ENCODE data around the gene TRIM2. TPM values are rescaled to one million over a fixed set of nuclear protein-coding genes. Genes with fewer than 3 reads are reported as not detected.

TRIM2 gene
- total RNA-seq, 2 donors from 2014 or later: 31.3 to 42.0 TPM

GRCh38 chr4:153241295-153241694 lies 37.1 kb downstream of the TRIM2 start:
- WGBS, 2 donors: 84 to 88% methylated on average over 8 of the region's 8 CpGs
- Histone ChIP-seq H3K36me3 (replicated peaks in 1 of 2; ENCODE audit: insufficient read depth in 1 of 2, low read depth in 2 of 2) (no peaks in the 10 kb centered on the region), H3K27me3 (no peaks in the 10 kb centered on the region), H3K4me1 (peaks cover 46% of the 10 kb centered on the region), H3K9me3 (no peaks in the 10 kb centered on the region), H3K27ac (peak overlapping the region in 1 of 4 donors; percentile 58), H3K4me3 (no peak overlapping the region)
- ATAC-seq: no peak
- TF ChIP-seq POLR2A (IDR thresholded peaks at IDR 0.05): no peak
- no peak for TF ChIP-seq CTCF (IDR thresholded peaks at IDR 0.05)
- no peak for DNase-seq
- intact Hi-C loops (cut with DNase I): no loop called here

- WGBS, 2 donors: 19 to 21% methylated on average over 13 of the region's 13 CpGs
- H3K27me3 ChIP-seq: no peaks in the 10 kb centered on the region
- DNase-seq (peak in 1 of 4 donors; percentile 27), ATAC-seq (peak; percentile 52)
- H3K4me3 ChIP-seq: no peak overlapping the region
- H3K4me1 ChIP-seq: peaks cover 46% of the 10 kb centered on the region
- H3K9me3 ChIP-seq: no peaks in the 10 kb centered on the region
- no peak for TF ChIP-seq POLR2A (IDR thresholded peaks at IDR 0.05)
- TF ChIP-seq CTCF (IDR thresholded peaks at IDR 0.05): peak in 1 of 7 experiments; percentile 16
- intact Hi-C loops (cut with DNase I): no loop called here
- peak overlapping the region in 3 of 4 donors; percentile 12 to 58 (median 42) for H3K27ac ChIP-seq
- no peaks in the 10 kb centered on the region for H3K36me3 ChIP-seq (replicated peaks in 1 of 2; ENCODE audit: insufficient read depth in 1 of 2, low read depth in 2 of 2)
Measured at GRCh38 chr4:153241970-153242838, 38.0 kb downstream of the TRIM2 start.

GRCh38 chr4:153242839-153243324 lies 38.6 kb downstream of the TRIM2 start:
- DNase-seq (no peak), ATAC-seq (no peak)
- Histone ChIP-seq H3K4me3 (no peak overlapping the region), H3K36me3 (replicated peaks in 1 of 2; ENCODE audit: insufficient read depth in 1 of 2, low read depth in 2 of 2) (no peaks in the 10 kb centered on the region), H3K4me1 (peaks cover 46% of the 10 kb centered on the region), H3K27ac (peak overlapping the region in 3 of 4 donors; percentile 12 to 58 (median 36)), H3K27me3 (no peaks in the 10 kb centered on the region), H3K9me3 (no peaks in the 10 kb centered on the region)
- 45 to 71% methylated on average over 2 to 3 of the region's 3 CpGs for WGBS, 2 donors
- TF ChIP-seq POLR2A (IDR thresholded peaks at IDR 0.05) (no peak), CTCF (IDR thresholded peaks at IDR 0.05) (no peak)
- intact Hi-C loops (cut with DNase I): no loop called here

GRCh38 chr4:153243468-153243867 lies 39.2 kb downstream of the TRIM2 start:
- DNase-seq (peak in 1 of 4 donors; percentile 19), ATAC-seq (peak; percentile 63)
- Histone ChIP-seq H3K27ac (peak overlapping the region in 2 of 4 donors; percentile 12 to 58), H3K27me3 (no peaks in the 10 kb centered on the region), H3K4me3 (no peak overlapping the region), H3K4me1 (peaks cover 51% of the 10 kb centered on the region), H3K9me3 (no peaks in the 10 kb centered on the region), H3K36me3 (replicated peaks in 1 of 2; ENCODE audit: insufficient read depth in 1 of 2, low read depth in 2 of 2) (no peaks in the 10 kb centered on the region)
- TF ChIP-seq POLR2A (IDR thresholded peaks at IDR 0.05) (no peak), CTCF (IDR thresholded peaks at IDR 0.05) (no peak)
- intact Hi-C loops (cut with DNase I): no loop called here

Data from body of pancreas (tissue), 4 donors.